Lower leg skin (tissue), 4 donors: ENCODE results near the gene NTM. TPM values are rescaled to one million over a fixed set of nuclear protein-coding genes. Genes with fewer than 3 reads are reported as not detected.

Experiments
- DNase-seq, 2 donors: peaks; one replicate each; pipeline ENCODE4 v3.0.0-alpha.2; 2019; ENCODE audit warnings: low spot score in 2 of 2
- H3K4me3 ChIP-seq: fragments of 200-600 bp; sonication (generic); 2 replicates; pipeline ENCODE4 v1.5.1; 2017; ENCODE audit warnings: mild to moderate bottlenecking, low read depth; ENCODE audit not compliant: poor library complexity, severe bottlenecking
- CTCF ChIP-seq, 3 donors: fragments of 450-650 bp; IDR thresholded peaks; one replicate each; pipeline ENCODE4 v1.5.1; 2016; ENCODE audit warnings: antibody characterized with exemption in 3 of 3, mild to moderate bottlenecking in 3 of 3, moderate library complexity in 2 of 3
- POLR2A ChIP-seq, 2 donors: fragments of 450-650 bp; IDR thresholded peaks; one replicate each; pipeline ENCODE4 v1.6.1; 2016 to 2017; ENCODE audit warnings: antibody characterized with exemption in 2 of 2, mild to moderate bottlenecking in 1 of 2, moderate library complexity in 1 of 2
- whole genome bisulfite sequencing, 2 donors: methylation state at CpG; one replicate each; pipeline ENCODE4 v1.1.5; 2018; 5-methylcytosine and 5-hydroxymethylcytosine counted together
- intact Hi-C: fragments of 100-400 bp; cut with DNase I; formaldehyde crosslinking; loops from one replicate; pipeline ENCODE4 v1.15.0; 2023; ENCODE audit warnings: low total_unique reads
- total RNA-seq, 4 donors: library from RNA; depleted of rRNA; stranded (reverse); fragments of >200 nt; gene quantifications; one replicate each; pipeline ENCODE4 v1.1.0, GENCODE V29; 2016

NTM gene
- total RNA-seq, 4 donors from 2014 or later = 2.8 to 5.7 (median 4.9) TPM

- no peak for TF ChIP-seq POLR2A (IDR thresholded peaks at IDR 0.05)
- WGBS, 2 donors = 83 to 89% methylated on average over 7 of the region's 7 CpGs
- no peak for DNase-seq
- intact Hi-C loops = no loop called here
- H3K4me3 ChIP-seq = no peak overlapping the region
These were observed 415.4 kb downstream of the NTM start for GRCh38 chr11:131785801-131786200.

DNA sequence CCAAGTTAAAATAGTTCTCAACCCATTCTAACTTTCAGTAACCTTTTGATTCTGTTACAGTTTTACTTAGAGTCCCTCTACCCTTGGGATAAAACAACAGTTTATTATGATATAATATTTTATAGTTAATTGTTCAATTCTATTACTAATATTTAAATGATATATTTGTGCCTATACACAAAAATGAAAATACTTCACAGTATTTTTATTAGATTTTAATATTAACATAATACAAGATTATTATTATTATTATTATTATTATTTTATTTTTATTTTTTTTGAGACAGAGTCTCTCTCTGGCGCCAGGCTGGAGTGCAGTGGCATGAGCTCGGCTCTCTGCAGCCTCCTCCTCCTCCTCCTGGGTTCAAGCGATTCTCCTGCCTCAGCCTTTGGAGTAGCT is 416.7 kb downstream of the NTM start:
- WGBS, 2 donors = 58 to 72% methylated on average over 3 of the region's 3 CpGs
- no peak overlapping the region for H3K4me3 ChIP-seq
- no peak for TF ChIP-seq POLR2A (IDR thresholded peaks at IDR 0.05)
- TF ChIP-seq CTCF (IDR thresholded peaks at IDR 0.05) = no peak
- no peak for DNase-seq
- intact Hi-C loops = no loop called here

GRCh38 chr11:131790586-131790985 is 420.2 kb downstream of the NTM start:
- 69 to 79% methylated on average over 1 of the region's 1 CpG for WGBS, 2 donors
- intact Hi-C loops = no loop called here
- H3K4me3 ChIP-seq = no peak overlapping the region
- no peak for DNase-seq
- TF ChIP-seq POLR2A (IDR thresholded peaks at IDR 0.05) = no peak
- no peak for TF ChIP-seq CTCF (IDR thresholded peaks at IDR 0.05)

GRCh38 chr11:131792243-131792642 is 421.8 kb downstream of the NTM start:
- intact Hi-C loops = no loop called here
- no peak overlapping the region for H3K4me3 ChIP-seq
- no peak for DNase-seq
- 51 to 53% methylated on average over 3 of the region's 3 CpGs for WGBS, 2 donors
- TF ChIP-seq POLR2A (IDR thresholded peaks at IDR 0.05) (no peak), CTCF (IDR thresholded peaks at IDR 0.05) (no peak)

GRCh38 chr11:131796089-131796488 is 425.7 kb downstream of the NTM start:
- TF ChIP-seq CTCF (IDR thresholded peaks at IDR 0.05) = no peak
- no peak for TF ChIP-seq POLR2A (IDR thresholded peaks at IDR 0.05)
- no peak overlapping the region for H3K4me3 ChIP-seq
- 75 to 77% methylated on average over 7 of the region's 7 CpGs for WGBS, 2 donors
- no peak for DNase-seq
- intact Hi-C loops = no loop called here

DNA sequence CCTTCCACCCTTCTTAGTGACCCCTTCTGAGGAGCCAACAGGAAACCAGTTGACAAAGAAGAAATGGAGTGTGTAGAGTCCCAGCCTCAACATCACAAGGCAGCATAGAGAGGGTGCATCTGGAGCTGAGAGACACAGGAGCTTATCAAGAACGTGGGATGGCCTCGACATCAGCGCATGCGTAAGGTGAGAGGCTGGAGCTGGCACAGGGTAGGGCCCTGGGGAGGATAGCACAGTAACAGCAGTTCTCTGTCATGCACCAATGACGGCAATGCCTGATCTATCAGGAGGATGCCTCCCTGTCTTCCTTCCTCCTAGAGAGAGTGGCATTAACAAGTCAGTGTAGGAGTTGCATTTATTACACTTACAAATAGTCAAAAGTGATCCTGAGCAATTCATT is 426.1 kb downstream of the NTM start:
- H3K4me3 ChIP-seq = no peak overlapping the region
- DNase-seq = no peak
- 77 to 88% methylated on average over 5 of the region's 5 CpGs for WGBS, 2 donors
- intact Hi-C loops = no loop called here
- TF ChIP-seq CTCF (IDR thresholded peaks at IDR 0.05) (no peak), POLR2A (IDR thresholded peaks at IDR 0.05) (no peak)
